Measurements from ENCODE around the gene CMAS.
A peak's percentile ranks its signal among the peaks of the same experiment; 100 is the strongest.
"Not testable (repeated sequence)": the region's sequence is repeated elsewhere in the genome, so short reads cannot be mapped to it uniquely, and the experiment has no call there.

CMAS gene

GRCh38 chr12:22046090-22046967 is at the start of gene CMAS:
CMAS (plus strand) TSS chr12:22046218; CDS start chr12:22046304, 86 bp downstream.
- DNase-seq (ENCODE audit: low spot score), result peak; percentile 92

GRCh38 chr12:21998295-21998694 is 47.7 kb upstream of the CMAS start:
- no peak for DNase-seq (ENCODE audit: low spot score)

GRCh38 chr12:21998782-21999181 is 47.2 kb upstream of the CMAS start:
- DNase-seq (ENCODE audit: low spot score), result no peak

- DNase-seq (ENCODE audit: low spot score), result no peak
Observed at GRCh38 chr12:22002430-22002829, 43.6 kb upstream of the CMAS start.

GRCh38 chr12:22007794-22008193 is 38.2 kb upstream of the CMAS start:
- not testable (repeated sequence) for DNase-seq (ENCODE audit: low spot score)

GRCh38 chr12:22008196-22008595 is 37.8 kb upstream of the CMAS start:
- no peak for DNase-seq (ENCODE audit: low spot score)

GRCh38 chr12:22014041-22014782 is 31.8 kb upstream of the CMAS start:
- DNase-seq (ENCODE audit: low spot score), result no peak

GRCh38 chr12:22014783-22015144 is 31.3 kb upstream of the CMAS start:
- no peak for DNase-seq (ENCODE audit: low spot score)

GRCh38 chr12:22016982-22017381 is 29.0 kb upstream of the CMAS start:
- no peak for DNase-seq (ENCODE audit: low spot score)

GRCh38 chr12:22018860-22019259 is 27.2 kb upstream of the CMAS start:
- no peak for DNase-seq (ENCODE audit: low spot score)

GRCh38 chr12:22023489-22023888 is 22.5 kb upstream of the CMAS start:
- DNase-seq (ENCODE audit: low spot score), result not testable (repeated sequence)

GRCh38 chr12:22029491-22029890 is 16.5 kb upstream of the CMAS start:
- DNase-seq (ENCODE audit: low spot score), result no peak

GRCh38 chr12:22029991-22030390 is 16.0 kb upstream of the CMAS start:
- no peak for DNase-seq (ENCODE audit: low spot score)

GRCh38 chr12:22032732-22033131 is 13.3 kb upstream of the CMAS start:
- DNase-seq (ENCODE audit: low spot score), result no peak

- DNase-seq (ENCODE audit: low spot score), result no peak
Observed at GRCh38 chr12:22034709-22035506, 11.1 kb upstream of the CMAS start.

GRCh38 chr12:22037947-22038346 is 8.1 kb upstream of the CMAS start:
- DNase-seq (ENCODE audit: low spot score), result no peak

- DNase-seq (ENCODE audit: low spot score), result no peak
Observed at GRCh38 chr12:22038734-22039133, 7.3 kb upstream of the CMAS start.

- no peak for DNase-seq (ENCODE audit: low spot score)
Observed at GRCh38 chr12:22039361-22039760, 6.7 kb upstream of the CMAS start.

- peak; percentile 20 for DNase-seq (ENCODE audit: low spot score)
Observed at GRCh38 chr12:22042976-22043669, 2.9 kb upstream of the CMAS start.

- DNase-seq (ENCODE audit: low spot score), result no peak
Observed at GRCh38 chr12:22043943-22044342, 2.1 kb upstream of the CMAS start.

- no peak for DNase-seq (ENCODE audit: low spot score)
Observed at GRCh38 chr12:22044391-22044790, 1.6 kb upstream of the CMAS start.

GRCh38 chr12:22046968-22047390 is 961 bp downstream of the CMAS start:
- DNase-seq (ENCODE audit: low spot score), result no peak

Measured in GM03348 (cell line).